DOHH2 (cell line): ENCODE results near the gene IMMP2L.

Experiments used
- H3F3A ChIP-seq: fragments of 200-600 bp; sonication (generic), shearing (Covaris generic); 2 replicates; pipeline ENCODE4 v1.6.0; 2016; ENCODE audit warnings: antibody characterized with exemption, mild to moderate bottlenecking; ENCODE audit not compliant: control insufficient read depth, insufficient read depth
- H3K27ac ChIP-seq: fragments of 200-600 bp; sonication (generic); 2 replicates; pipeline ENCODE4 v1.5.1; 2014; ENCODE audit warnings: low read depth, mild to moderate bottlenecking, low read length, moderate library complexity
- H3K27me3 ChIP-seq: fragments of 200-600 bp; sonication (generic); 2 replicates; pipeline ENCODE4 v1.6.1; 2014; ENCODE audit warnings: mild to moderate bottlenecking, low read length, mixed read lengths; ENCODE audit not compliant: control insufficient read depth
- H3K36me3 ChIP-seq: fragments of 200-600 bp; sonication (generic); 2 replicates; pipeline ENCODE4 v1.6.1; 2014; ENCODE audit warnings: mild to moderate bottlenecking, low read length, moderate library complexity, mixed read lengths; ENCODE audit not compliant: control insufficient read depth
- H3K4me1 ChIP-seq: fragments of 200-600 bp; sonication (generic); 2 replicates; pipeline ENCODE4 v1.6.1; 2014; ENCODE audit warnings: mild to moderate bottlenecking, low read length, mixed read lengths; ENCODE audit not compliant: control insufficient read depth
- H3K4me2 ChIP-seq: fragments of 200-600 bp; sonication (generic); 2 replicates; pipeline ENCODE4 v1.6.0; 2014; ENCODE audit warnings: mild to moderate bottlenecking, low read length, moderate library complexity
- H3K4me3 ChIP-seq: fragments of 200-600 bp; sonication (generic); 2 replicates; pipeline ENCODE4 v1.5.1; 2014; ENCODE audit warnings: mild to moderate bottlenecking, low read length, mixed read lengths
- H3K79me2 ChIP-seq: fragments of 200-600 bp; sonication (generic); 2 replicates; pipeline ENCODE4 v1.6.1; 2014; ENCODE audit warnings: mild to moderate bottlenecking, low read length, mixed read lengths; ENCODE audit not compliant: control insufficient read depth
- H3K9me2 ChIP-seq: fragments of 200-600 bp; sonication (generic); replicated peaks from 2 replicates; pipeline ENCODE4 v1.6.1; 2014; ENCODE audit warnings: mild to moderate bottlenecking, low read length, mixed read lengths; ENCODE audit not compliant: control insufficient read depth
- H3K9me3 ChIP-seq: fragments of 200-600 bp; sonication (generic); 2 replicates; pipeline ENCODE4 v1.6.1; 2014; ENCODE audit warnings: antibody characterized with exemption, low read length, mixed read lengths; ENCODE audit not compliant: control insufficient read depth, insufficient read depth
- H4K20me1 ChIP-seq: fragments of 200-600 bp; sonication (generic); 2 replicates; pipeline ENCODE4 v1.6.0; 2014; ENCODE audit warnings: low read depth, mild to moderate bottlenecking, antibody characterized with exemption, low read length, moderate library complexity; ENCODE audit not compliant: control insufficient read depth, insufficient read depth
- EZH2phosphoT487 ChIP-seq: fragments of 200-600 bp; sonication (generic); IDR thresholded peaks from 2 replicates; pipeline ENCODE4 v1.6.1; 2017; ENCODE audit warnings: borderline replicate concordance, mild to moderate bottlenecking, antibody characterized with exemption, low read length, moderate library complexity, mixed read lengths
- TF ChIP-seq, protein P1 (sequence below): fragments of 200-600 bp; sonication (generic); IDR thresholded peaks from one replicate; pipeline ENCODE4 v1.5.1; 2014; ENCODE audit warnings: antibody characterized with exemption, mild to moderate bottlenecking, low read depth, low read length; ENCODE audit not compliant: poor library complexity, severe bottlenecking

The IMMP2L gene

DNA sequence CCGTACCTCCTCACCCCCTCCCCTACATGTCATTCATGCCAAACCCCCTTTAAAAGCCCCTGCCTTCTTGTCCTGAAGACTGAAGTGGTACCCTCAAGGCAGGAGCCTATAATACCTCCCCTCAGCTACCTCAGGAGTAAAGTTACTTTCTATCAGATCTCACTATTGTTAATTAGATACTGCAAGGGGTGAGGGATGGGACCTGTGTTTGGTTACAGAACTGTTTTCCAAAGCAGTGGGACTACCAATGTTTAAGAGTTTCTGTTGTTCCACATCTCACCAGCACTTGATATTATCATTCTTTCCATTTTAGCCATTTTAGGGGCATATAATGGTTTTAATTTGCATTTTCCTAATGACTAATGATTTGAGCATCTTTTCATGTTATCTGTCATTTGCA lies 668.2 kb downstream of the IMMP2L start:
- TF ChIP-seq, protein P1, sequence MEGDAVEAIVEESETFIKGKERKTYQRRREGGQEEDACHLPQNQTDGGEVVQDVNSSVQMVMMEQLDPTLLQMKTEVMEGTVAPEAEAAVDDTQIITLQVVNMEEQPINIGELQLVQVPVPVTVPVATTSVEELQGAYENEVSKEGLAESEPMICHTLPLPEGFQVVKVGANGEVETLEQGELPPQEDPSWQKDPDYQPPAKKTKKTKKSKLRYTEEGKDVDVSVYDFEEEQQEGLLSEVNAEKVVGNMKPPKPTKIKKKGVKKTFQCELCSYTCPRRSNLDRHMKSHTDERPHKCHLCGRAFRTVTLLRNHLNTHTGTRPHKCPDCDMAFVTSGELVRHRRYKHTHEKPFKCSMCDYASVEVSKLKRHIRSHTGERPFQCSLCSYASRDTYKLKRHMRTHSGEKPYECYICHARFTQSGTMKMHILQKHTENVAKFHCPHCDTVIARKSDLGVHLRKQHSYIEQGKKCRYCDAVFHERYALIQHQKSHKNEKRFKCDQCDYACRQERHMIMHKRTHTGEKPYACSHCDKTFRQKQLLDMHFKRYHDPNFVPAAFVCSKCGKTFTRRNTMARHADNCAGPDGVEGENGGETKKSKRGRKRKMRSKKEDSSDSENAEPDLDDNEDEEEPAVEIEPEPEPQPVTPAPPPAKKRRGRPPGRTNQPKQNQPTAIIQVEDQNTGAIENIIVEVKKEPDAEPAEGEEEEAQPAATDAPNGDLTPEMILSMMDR, result no peak
- TF ChIP-seq EZH2phosphoT487, result no peak

GRCh38 chr7:110891197-110891596 lies 671.1 kb downstream of the IMMP2L start:
- TF ChIP-seq, protein P1, result no peak
- TF ChIP-seq EZH2phosphoT487, result no peak
- no peaks in the 10 kb centered on the region for H3K36me3 ChIP-seq

More for the DNA sequence above, 668.2 kb downstream of the IMMP2L start:
- no peaks in the 10 kb centered on the region for H3K9me3 ChIP-seq
- no peaks in the 10 kb centered on the region for H4K20me1 ChIP-seq
- H3K4me3 ChIP-seq, result no peak overlapping the region
- H3K9me2 ChIP-seq, result no peaks in the 10 kb centered on the region
- no peaks in the 10 kb centered on the region for H3K36me3 ChIP-seq
- no peaks in the 10 kb centered on the region for H3K79me2 ChIP-seq
- no peaks in the 10 kb centered on the region for H3K27me3 ChIP-seq
- H3K4me2 ChIP-seq, result no peak overlapping the region
- no peaks in the 10 kb centered on the region for H3F3A ChIP-seq
- no peaks in the 10 kb centered on the region for H3K4me1 ChIP-seq
- no peak overlapping the region for H3K27ac ChIP-seq

GRCh38 chr7:110890101-110890500 lies 672.2 kb downstream of the IMMP2L start:
- Histone ChIP-seq H4K20me1 (no peaks in the 10 kb centered on the region), H3K9me3 (no peaks in the 10 kb centered on the region), H3K4me2 (no peak overlapping the region), H3K9me2 (no peaks in the 10 kb centered on the region), H3K36me3 (no peaks in the 10 kb centered on the region), H3K27ac (no peak overlapping the region), H3F3A (no peaks in the 10 kb centered on the region), H3K4me1 (no peaks in the 10 kb centered on the region), H3K27me3 (no peaks in the 10 kb centered on the region), H3K4me3 (no peak overlapping the region), H3K79me2 (no peaks in the 10 kb centered on the region)
- TF ChIP-seq EZH2phosphoT487, result no peak
- TF ChIP-seq, protein P1, result no peak

More at GRCh38 chr7:110891197-110891596, 671.1 kb downstream of the IMMP2L start:
- no peak overlapping the region for H3K4me3 ChIP-seq
- H3K4me1 ChIP-seq, result no peaks in the 10 kb centered on the region
- no peak overlapping the region for H3K4me2 ChIP-seq
- no peaks in the 10 kb centered on the region for H3K9me3 ChIP-seq
- no peaks in the 10 kb centered on the region for H3K27me3 ChIP-seq
- H3K27ac ChIP-seq, result no peak overlapping the region
- H3F3A ChIP-seq, result no peaks in the 10 kb centered on the region
- no peaks in the 10 kb centered on the region for H4K20me1 ChIP-seq
- H3K9me2 ChIP-seq, result no peaks in the 10 kb centered on the region
- no peaks in the 10 kb centered on the region for H3K79me2 ChIP-seq

DNA sequence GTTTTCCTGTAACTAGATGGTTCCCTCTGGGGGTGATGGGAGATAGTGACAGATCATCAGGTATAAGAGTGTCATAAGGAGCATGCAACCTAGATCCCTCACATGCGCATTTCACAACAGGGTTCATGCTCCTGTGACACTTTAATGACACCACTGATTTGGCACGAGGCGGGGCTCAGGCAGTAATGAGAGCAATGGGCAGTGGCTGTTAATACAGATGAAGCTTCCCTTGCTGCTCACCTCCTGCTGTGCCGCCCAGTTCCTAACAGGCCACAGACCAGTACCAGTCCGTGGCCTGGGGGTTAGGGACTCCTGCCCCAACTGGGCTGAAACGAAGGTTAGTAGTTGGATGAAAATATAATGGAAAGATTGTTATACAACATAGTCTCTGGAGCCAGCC lies 673.0 kb downstream of the IMMP2L start:
- Histone ChIP-seq H3K27ac (no peak overlapping the region), H3K9me3 (no peaks in the 10 kb centered on the region), H4K20me1 (no peaks in the 10 kb centered on the region), H3K27me3 (no peaks in the 10 kb centered on the region), H3K4me2 (no peak overlapping the region), H3F3A (no peaks in the 10 kb centered on the region), H3K9me2 (no peaks in the 10 kb centered on the region), H3K79me2 (no peaks in the 10 kb centered on the region), H3K4me1 (no peaks in the 10 kb centered on the region), H3K4me3 (no peak overlapping the region), H3K36me3 (no peaks in the 10 kb centered on the region)
- TF ChIP-seq EZH2phosphoT487, result no peak
- TF ChIP-seq, protein P1, result no peak
